SH-SY5Y (cell line): ENCODE data around the gene DYNLL2.

Source experiments
- GATA2 ChIP-seq: IDR thresholded peaks from 2 replicates; pipeline ENCODE4 v1.6.1; 2011; ENCODE audit warnings: mild to moderate bottlenecking, low read depth, low read length
- GATA3 ChIP-seq: IDR thresholded peaks from 2 replicates; pipeline ENCODE4 v1.6.1; 2011; ENCODE audit warnings: low read depth, mild to moderate bottlenecking, low read length, moderate library complexity

DNA sequence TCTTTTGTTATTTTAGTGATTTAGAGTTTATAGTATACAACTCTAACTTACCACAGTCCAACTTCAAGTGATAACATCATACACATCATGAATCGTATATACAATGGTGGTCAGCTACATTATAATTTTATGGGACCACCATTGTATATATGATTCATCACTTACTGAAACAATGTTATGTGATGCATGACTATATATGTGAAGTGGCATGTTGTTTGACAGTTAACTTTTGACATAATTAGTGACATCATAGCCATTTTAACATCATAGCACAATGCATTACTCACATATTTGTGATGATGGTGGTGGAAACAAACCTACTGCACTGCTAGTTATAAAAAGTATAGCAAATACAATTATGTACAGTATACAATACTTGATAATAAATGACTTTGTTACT, 21.9 kb downstream of the DYNLL2 start:
- TF ChIP-seq GATA2 = no peak
- no peak for TF ChIP-seq GATA3
